Large intestine (tissue), 3 donors: ENCODE results near the gene GPR42. TPM values are rescaled to one million over a fixed set of nuclear protein-coding genes. Genes with fewer than 3 reads are reported as not detected.

ENCODE experiments used
- DNase-seq, 2 donors: peaks; one replicate each; pipeline versions ENCODE4 v3.0.0 to v3.0.0-alpha.2; 2013
- H3K27ac ChIP-seq: one replicate; pipeline ENCODE4 v1.5.1; 2013; ENCODE audit warnings: low read length
- H3K27me3 ChIP-seq: 2 replicates; pipeline ENCODE4 v1.6.1; 2013; ENCODE audit warnings: low read length; ENCODE audit not compliant: control insufficient read depth, insufficient read depth
- H3K36me3 ChIP-seq: 2 replicates; pipeline ENCODE4 v1.6.1; 2013; ENCODE audit warnings: low read length; ENCODE audit not compliant: control insufficient read depth, insufficient read depth
- H3K4me1 ChIP-seq: one replicate; pipeline ENCODE4 v1.6.1; 2013; ENCODE audit warnings: low read length; ENCODE audit not compliant: control insufficient read depth, insufficient read depth
- H3K4me3 ChIP-seq: one replicate; pipeline ENCODE4 v1.5.1; 2013; ENCODE audit warnings: low read length
- H3K9me3 ChIP-seq: one replicate; pipeline ENCODE4 v1.6.1; 2013; ENCODE audit warnings: mild to moderate bottlenecking, low read depth, low read length, moderate library complexity; ENCODE audit not compliant: control insufficient read depth
- WGBS: methylation state at CpG from one replicate; pipeline ENCODE4 v1.1.5; 2013; ENCODE audit warnings: low lambda C conversion rate; ENCODE audit not compliant: insufficient coverage; 5-methylcytosine and 5-hydroxymethylcytosine counted together
- polyA plus RNA-seq: library from polyadenylated mRNA; unstranded; fragments of 120-200 nt; gene quantifications from one replicate; pipeline ENCODE4 v1.2.1, GENCODE V29; 2013

The GPR42 gene
- polyA plus RNA-seq, 1 donor: 0.22 TPM

- Histone ChIP-seq H3K36me3 (no peaks in the 10 kb centered on the region), H3K27me3 (no peaks in the 10 kb centered on the region), H3K4me1 (no peaks in the 10 kb centered on the region), H3K9me3 (no peaks in the 10 kb centered on the region), H3K4me3 (no peak overlapping the region), H3K27ac (no peak overlapping the region)
- WGBS: no CpG with 5 or more reads among the region's 28 CpGs
- DNase-seq: no peak
Observed at GRCh38 chr19:35346193-35347052, 24.4 kb upstream of the GPR42 start.

- H3K27ac ChIP-seq: no peak within 1 kb of the TSS
- H3K9me3 ChIP-seq: peaks cover 5% of the 10 kb centered on the region
- H3K27me3 ChIP-seq: no peaks in the 10 kb centered on the region
- WGBS: 93% methylated on average over 3 of the region's 18 CpGs
- H3K36me3 ChIP-seq: no peaks in the 10 kb centered on the region
- H3K4me3 ChIP-seq: no peak within 1 kb of the TSS
- no peak for DNase-seq
- H3K4me1 ChIP-seq: no peaks in the 10 kb centered on the region
Observed at GRCh38 chr19:35347171-35347929, 23.5 kb upstream of the GPR42 start, which contains the start of gene FFAR1. FFAR1 (plus strand) TSS chr19:35347902; CDS start chr19:35351552, 3,650 bp downstream.

DNA sequence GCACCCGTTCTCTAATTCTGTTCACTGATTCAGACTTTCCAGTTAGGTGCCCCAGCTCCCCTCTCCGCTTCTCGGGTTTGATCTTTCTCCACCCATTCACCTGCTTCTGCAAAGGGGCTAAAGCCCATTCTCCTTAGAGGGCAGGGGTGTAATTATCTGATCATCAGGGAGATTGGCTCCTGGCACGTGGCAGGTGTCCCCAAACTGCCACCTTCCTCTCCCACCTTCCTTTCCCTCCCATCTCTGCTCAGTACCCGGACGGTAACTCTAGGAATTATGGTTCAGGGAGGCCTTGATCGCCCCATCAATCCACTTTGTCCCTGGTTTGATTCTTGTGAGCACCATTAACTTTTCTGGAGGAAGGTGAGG is 23.0 kb upstream of the GPR42 start:
- DNase-seq: no peak
- H3K4me3 ChIP-seq: no peak overlapping the region
- no peak overlapping the region for H3K27ac ChIP-seq
- 100% methylated on average over 1 of the region's 7 CpGs for WGBS
- H3K4me1 ChIP-seq: no peaks in the 10 kb centered on the region
- no peaks in the 10 kb centered on the region for H3K36me3 ChIP-seq
- peaks cover 5% of the 10 kb centered on the region for H3K9me3 ChIP-seq
- H3K27me3 ChIP-seq: no peaks in the 10 kb centered on the region

GRCh38 chr19:35348911-35349611 is 21.8 kb upstream of the GPR42 start:
- Histone ChIP-seq H3K27me3 (no peaks in the 10 kb centered on the region), H3K4me3 (no peak overlapping the region), H3K36me3 (no peaks in the 10 kb centered on the region), H3K9me3 (peaks cover 5% of the 10 kb centered on the region), H3K4me1 (no peaks in the 10 kb centered on the region), H3K27ac (no peak overlapping the region)
- no CpG with 5 or more reads among the region's 18 CpGs for WGBS
- no peak for DNase-seq

- Histone ChIP-seq H3K27me3 (no peaks in the 10 kb centered on the region), H3K4me1 (no peaks in the 10 kb centered on the region), H3K9me3 (peaks cover 5% of the 10 kb centered on the region), H3K36me3 (no peaks in the 10 kb centered on the region), H3K27ac (no peak overlapping the region), H3K4me3 (no peak overlapping the region)
- no peak for DNase-seq
- 76% methylated on average over 2 of the region's 17 CpGs for WGBS
Observed at GRCh38 chr19:35349614-35350521, 21.0 kb upstream of the GPR42 start.

GRCh38 chr19:35350591-35350990 is 20.3 kb upstream of the GPR42 start:
- Histone ChIP-seq H3K36me3 (no peaks in the 10 kb centered on the region), H3K4me3 (no peak overlapping the region), H3K9me3 (peaks cover 5% of the 10 kb centered on the region), H3K27ac (no peak overlapping the region), H3K27me3 (no peaks in the 10 kb centered on the region), H3K4me1 (no peaks in the 10 kb centered on the region)
- no peak for DNase-seq
- no CpG with 5 or more reads among the region's 7 CpGs for WGBS

DNA sequence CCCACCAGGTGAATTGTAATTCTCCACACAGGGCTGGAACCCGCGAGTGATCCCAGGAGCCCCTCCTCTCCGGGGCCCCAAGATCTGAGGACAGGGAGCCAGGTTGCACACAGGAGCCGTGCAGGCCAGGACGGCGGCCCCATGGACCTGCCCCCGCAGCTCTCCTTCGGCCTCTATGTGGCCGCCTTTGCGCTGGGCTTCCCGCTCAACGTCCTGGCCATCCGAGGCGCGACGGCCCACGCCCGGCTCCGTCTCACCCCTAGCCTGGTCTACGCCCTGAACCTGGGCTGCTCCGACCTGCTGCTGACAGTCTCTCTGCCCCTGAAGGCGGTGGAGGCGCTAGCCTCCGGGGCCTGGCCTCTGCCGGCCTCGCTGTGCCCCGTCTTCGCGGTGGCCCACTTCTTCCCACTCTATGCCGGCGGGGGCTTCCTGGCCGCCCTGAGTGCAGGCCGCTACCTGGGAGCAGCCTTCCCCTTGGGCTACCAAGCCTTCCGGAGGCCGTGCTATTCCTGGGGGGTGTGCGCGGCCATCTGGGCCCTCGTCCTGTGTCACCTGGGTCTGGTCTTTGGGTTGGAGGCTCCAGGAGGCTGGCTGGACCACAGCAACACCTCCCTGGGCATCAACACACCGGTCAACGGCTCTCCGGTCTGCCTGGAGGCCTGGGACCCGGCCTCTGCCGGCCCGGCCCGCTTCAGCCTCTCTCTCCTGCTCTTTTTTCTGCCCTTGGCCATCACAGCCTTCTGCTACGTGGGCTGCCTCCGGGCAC is 19.3 kb upstream of the GPR42 start:
- DNase-seq: no peak
- Histone ChIP-seq H3K4me1 (no peaks in the 10 kb centered on the region), H3K9me3 (peaks cover 5% of the 10 kb centered on the region), H3K36me3 (no peaks in the 10 kb centered on the region), H3K27me3 (no peaks in the 10 kb centered on the region), H3K27ac (no peak overlapping the region), H3K4me3 (no peak overlapping the region)
- no CpG with 5 or more reads among the region's 47 CpGs for WGBS

DNA sequence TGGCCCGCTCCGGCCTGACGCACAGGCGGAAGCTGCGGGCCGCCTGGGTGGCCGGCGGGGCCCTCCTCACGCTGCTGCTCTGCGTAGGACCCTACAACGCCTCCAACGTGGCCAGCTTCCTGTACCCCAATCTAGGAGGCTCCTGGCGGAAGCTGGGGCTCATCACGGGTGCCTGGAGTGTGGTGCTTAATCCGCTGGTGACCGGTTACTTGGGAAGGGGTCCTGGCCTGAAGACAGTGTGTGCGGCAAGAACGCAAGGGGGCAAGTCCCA is 18.8 kb upstream of the GPR42 start:
- Histone ChIP-seq H3K9me3 (peaks cover 5% of the 10 kb centered on the region), H3K36me3 (no peaks in the 10 kb centered on the region), H3K27ac (no peak overlapping the region), H3K27me3 (no peaks in the 10 kb centered on the region), H3K4me3 (no peak overlapping the region), H3K4me1 (no peaks in the 10 kb centered on the region)
- WGBS: no CpG with 5 or more reads among the region's 18 CpGs
- DNase-seq: no peak

DNA sequence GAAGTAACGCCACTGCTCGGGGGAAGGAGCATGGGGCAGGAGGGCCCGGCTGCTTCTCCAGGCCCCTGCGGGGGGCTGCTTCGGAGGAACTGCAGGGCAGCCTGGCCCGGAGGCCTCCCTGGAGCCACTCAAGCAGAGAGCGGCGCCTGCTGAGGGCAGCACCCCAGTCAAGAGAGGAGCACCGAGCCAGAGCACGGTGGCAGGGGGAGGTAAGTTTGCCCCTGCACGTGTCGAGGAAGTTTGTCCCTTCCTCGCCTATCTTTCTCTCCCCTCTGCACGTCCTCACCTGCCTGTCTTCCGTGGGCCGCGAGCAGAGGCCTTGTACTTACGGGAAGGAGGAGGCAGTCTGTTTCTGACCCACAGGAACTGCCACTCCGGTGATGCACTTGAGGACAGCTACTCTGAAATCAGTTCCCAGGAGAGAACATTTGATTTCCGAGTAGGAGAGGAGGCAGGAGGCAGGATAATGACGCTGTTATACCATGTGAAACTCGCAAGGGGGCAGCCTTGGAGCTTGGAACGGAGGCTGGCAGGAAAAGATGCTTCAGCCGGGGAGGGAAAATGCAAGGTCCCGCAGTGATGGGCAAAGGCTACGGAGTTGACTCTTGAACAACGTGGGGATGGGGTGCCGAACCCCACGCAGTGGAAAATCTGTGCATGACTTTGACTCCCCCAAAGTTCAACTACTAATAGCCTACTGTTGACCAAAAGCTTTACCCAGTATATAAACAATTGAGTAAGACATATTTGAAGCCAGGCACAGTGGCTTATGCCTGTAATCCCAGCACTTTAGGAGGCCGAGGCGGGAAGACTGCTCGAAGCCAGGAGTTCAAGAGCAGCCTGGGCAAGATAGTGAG is 18.2 kb upstream of the GPR42 start:
- Histone ChIP-seq H3K9me3 (peaks cover 5% of the 10 kb centered on the region), H3K27me3 (no peaks in the 10 kb centered on the region), H3K4me1 (no peaks in the 10 kb centered on the region), H3K27ac (no peak overlapping the region), H3K4me3 (no peak overlapping the region), H3K36me3 (no peaks in the 10 kb centered on the region)
- whole genome bisulfite sequencing: 30% methylated on average over 4 of the region's 32 CpGs
- peak; percentile 71 for DNase-seq
